GM12873 (cell line): ENCODE data around the gene GIPC2.

Source experiments
- CTCF ChIP-seq: IDR thresholded peaks from 2 replicates; pipeline ENCODE4 v1.5.1; 2012; ENCODE audit warnings: low read depth, mild to moderate bottlenecking, moderate library complexity, low read length, control low read depth; ENCODE audit not compliant: insufficient read depth; ENCODE audit errors: missing control alignments

The GIPC2 gene

DNA sequence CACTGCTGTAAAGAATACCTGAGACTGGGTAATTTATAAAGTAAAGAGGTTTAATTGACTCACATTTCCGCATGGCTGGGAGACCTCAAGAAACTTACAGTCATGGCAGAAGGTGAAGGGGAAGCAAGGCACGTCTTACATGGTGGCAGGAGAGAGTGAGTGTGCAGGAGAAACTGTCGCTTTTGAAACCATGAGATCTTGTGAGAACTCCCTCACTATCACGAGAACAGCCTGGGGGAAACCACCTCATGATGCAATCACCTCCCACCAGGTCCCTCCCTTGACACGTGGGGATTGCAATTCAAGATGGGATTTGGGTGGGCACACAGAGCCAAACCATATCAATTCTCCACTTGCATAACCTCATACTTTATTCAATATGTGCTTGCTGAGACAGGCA, 76.6 kb downstream of the GIPC2 start:
- TF ChIP-seq CTCF: no peak

GRCh38 chr1:78126506-78126905, 80.7 kb downstream of the GIPC2 start:
- TF ChIP-seq CTCF: no peak

- TF ChIP-seq CTCF: no peak
These were observed 86.6 kb downstream of the GIPC2 start for GRCh38 chr1:78132174-78132947.

DNA sequence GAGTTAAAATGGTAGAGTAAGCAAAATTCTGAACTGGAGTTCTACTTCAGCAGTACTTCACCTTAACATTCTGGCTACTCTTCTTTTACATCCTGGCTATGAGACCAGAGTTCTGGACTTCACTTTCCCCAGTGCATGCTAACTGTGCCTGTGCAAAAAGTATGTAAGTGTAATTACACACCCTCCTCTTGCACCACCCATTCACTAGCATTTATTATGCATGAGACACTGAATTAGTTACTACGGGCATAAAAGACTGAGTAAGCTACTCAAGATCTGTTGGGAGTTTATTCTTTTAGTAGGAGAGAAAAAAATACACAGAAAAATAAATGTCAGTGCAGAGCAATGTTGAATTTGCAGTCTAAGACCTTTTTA, 87.2 kb downstream of the GIPC2 start:
- no peak for TF ChIP-seq CTCF

DNA sequence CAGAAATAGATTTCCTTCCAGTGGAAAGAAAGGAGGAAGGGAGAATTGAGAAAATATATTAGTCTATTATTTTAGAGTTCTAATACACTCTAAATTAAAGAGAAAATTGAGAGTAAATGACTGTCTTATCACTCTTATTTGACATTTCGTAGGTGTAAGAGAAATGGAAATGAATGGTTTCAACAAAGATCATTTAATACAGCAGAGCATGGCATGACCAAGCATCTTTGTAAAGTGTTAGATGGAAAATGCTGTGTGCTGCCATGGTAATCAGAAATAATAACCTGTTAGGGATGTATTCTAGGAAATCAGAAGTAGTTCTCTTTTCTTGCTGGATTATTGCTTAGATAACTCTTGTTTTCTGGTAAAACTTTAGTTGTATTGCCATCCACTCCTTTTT, 90.9 kb downstream of the GIPC2 start:
- no peak for TF ChIP-seq CTCF

DNA sequence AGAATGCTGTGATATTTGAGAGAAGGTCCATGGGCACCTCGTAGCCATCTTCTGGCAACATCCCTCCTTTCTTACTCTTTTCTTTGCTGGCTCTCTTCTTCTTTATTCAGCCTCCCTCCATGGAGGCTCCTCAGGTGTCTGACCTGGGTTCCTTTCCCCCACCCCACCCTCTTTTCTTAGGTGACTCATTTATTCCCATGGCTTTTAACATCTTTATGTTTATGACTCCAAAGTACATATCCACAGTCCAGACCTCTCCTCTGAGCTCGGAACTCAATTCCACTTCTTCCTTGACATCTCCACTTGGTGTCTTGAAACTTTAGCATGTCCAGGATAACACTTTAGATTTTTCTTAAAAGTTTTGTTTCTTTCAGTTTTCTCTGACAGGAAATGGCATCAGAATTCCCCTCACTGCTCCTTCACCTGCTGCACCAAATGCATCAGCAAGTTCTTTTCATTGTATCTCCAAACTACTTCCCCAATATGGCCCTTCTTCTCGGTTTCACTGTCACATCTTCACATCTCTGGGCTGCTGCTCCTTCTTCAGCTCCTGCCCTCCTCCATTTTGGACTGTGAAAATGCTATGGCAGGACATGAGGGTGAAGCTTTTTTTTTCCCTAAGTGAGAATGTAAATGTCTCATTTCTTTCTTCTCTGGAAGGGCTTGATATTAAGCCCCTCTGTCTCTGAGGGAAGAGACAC, 95.9 kb downstream of the GIPC2 start:
- TF ChIP-seq CTCF: no peak

- no peak for TF ChIP-seq CTCF
These were observed 97.0 kb downstream of the GIPC2 start for GRCh38 chr1:78142736-78143135.
